COLO668 (cell line): ENCODE data around the gene VAMP7.
"Not testable (repeated sequence)": the region's sequence is repeated elsewhere in the genome, so short reads cannot be mapped to it uniquely, and the experiment has no call there.

Source experiments
- DNase-seq: peaks from one replicate; lab custom pipeline; 2025; ENCODE audit not compliant: unreplicated experiment; lab: John Stamatoyannopoulos, UW

The VAMP7 gene, protein sequence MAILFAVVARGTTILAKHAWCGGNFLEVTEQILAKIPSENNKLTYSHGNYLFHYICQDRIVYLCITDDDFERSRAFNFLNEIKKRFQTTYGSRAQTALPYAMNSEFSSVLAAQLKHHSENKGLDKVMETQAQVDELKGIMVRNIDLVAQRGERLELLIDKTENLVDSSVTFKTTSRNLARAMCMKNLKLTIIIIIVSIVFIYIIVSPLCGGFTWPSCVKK

DNA sequence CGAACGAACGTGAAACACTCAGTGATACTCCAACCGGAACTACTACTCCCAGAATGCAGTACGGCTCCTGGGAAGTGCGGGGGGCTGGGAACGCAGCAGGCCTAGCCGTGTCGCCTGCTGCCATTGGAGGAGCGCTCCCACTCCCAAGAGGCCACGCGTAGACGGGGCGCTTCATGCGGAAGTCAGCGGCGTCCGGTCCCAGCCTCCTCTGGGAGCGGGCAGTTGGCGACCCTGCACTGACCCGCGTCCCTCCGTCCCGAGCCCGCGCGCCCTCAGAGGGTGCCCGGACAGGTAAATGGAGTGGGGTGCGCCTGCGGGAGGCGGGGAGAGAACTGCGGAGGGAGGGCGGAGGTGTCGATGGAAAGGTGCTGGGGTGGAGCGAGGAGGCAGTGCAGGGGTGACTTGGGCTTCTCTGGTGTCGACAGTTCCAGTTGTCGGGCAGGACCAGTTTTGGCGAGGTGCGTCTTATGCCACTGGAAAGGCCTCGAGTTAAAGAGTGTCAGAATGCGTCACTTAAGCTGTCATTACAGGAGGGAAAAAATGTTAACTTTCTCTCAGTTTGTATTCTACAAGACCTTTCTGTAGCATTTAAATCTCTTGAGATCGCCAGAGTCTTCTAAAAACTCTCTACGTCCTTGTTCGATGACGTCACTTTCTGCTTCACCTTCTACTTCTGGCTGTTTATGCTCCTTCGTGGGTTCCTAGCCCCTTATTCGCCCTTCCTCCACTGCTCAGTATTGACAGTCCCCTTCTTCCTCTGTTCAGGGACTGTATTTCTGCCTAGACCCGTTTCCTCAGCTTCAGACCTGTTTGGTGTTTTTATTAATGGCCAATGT is at the start of gene VAMP7:
TSS of gene VAMP7 (plus strand) at position 188 of the 836 bp plus-strand sequence. CDS start 8,122 bp downstream, outside the sequence.
- DNase-seq = peak; percentile 93

DNA sequence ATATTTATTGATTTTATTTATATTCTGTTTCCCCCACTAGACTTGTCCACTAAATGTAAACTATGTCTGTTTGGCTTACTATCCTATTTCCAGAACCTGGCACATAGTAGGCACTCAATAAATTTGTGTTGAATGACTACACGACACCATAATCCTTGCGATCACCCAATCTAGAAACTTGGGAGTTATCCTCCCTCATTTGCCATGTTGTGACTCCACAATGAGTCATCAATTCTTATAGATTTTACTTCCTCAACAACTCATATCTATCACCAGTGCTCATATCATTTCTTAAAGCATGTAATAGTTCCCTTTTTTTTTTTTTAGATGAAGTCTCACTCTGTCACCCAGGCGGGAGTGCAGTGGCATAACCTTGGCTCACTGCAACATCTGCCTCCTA is 39.9 kb upstream of the VAMP7 start:
- DNase-seq = no peak

DNA sequence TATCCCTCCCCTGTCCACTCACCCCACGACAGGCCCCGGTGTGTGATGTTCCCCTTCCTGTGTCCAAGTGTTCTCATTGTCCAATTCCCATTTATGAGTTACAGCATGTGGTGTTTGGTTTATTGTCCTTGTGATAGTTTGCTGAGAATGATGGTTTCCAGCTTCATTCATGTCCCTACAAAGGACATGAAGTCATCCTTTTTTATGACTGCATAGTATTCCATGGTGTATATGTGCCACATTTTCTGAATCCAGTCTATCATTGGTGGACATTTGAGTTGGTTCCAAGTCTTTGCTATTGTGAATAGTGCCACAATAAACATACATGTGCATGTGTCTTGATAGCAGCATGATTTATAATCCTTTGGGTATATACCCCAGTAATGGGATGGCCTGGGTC is 29.4 kb upstream of the VAMP7 start:
- not testable (repeated sequence) for DNase-seq

DNA sequence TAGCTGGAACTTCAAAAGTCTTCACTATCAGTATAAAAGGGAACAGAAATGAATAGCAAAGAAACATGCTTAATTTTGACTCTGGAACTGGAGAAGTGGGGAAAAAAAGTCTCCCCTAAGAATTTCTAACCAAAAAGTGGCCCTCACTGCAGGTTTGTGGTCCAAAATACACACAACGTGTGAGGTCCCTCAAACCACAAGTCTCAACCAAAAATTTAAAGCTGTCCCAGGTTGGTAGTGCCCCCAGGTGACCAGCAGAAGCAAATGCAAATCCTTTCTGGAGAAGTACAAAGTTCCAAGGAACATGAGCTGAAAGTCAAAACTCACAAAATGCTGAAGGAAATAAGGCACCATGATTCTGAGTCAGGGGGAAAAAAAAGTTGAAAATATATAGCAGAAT is 23.6 kb upstream of the VAMP7 start:
- peak; percentile 6 for DNase-seq

DNA sequence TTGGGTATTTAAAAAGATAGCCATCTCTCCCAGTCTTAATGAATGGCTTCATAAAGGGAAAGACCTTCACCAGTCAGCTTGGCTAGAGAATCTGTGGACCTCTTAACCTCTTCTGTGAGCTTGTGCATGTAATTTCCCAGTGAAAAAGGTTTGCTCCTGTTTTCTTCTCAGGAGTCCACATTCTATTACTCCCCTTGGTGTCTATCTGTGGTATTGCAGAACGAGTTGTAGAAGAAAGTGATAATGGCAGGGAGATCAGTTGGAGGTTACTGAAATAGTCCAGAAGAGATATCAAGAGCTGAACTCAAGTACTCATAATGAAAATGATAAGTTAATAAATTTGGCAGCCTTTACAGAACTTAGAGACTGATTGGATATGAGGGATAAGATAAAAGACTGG is 16.5 kb upstream of the VAMP7 start:
- DNase-seq = no peak

DNA sequence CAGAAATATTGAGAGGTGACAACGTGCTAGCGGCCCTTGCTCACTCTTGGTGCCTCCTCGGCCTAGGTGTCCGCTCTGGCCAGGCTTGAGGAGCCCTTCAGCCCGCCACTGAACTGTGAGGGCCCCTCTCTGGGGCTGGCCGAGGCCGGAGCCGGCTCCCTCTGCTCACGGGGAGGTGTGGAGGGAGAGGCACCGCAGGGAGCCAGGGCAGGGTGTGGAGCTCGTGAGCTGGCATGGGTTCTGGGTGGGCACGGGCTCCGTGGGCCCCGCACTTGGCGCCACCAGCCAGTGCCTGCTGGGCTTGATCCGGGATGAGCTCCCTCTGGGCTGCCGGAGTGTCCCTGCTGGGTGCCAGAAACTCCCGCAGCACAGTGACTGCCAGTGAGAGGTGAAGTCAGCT is 16.0 kb upstream of the VAMP7 start:
- DNase-seq = no peak

DNA sequence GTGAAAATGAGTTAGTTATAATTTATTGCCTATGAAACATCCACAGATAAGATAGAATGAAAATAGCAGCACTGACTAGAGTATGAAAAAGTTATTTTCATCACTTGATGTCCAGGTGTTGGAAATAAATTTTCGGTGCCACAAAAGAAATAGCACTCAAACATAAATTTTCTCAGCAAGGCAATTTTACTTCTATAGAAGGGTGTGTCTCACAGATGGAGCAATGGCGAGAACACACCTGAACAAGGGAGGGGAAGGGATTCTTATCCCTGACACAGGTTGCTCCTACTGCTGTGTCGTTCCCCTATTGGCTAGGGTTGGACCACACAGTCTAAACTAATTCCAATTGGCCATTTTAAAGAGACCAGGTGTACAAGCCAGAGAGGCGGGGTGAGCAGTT is 13.3 kb upstream of the VAMP7 start:
- no peak for DNase-seq

DNA sequence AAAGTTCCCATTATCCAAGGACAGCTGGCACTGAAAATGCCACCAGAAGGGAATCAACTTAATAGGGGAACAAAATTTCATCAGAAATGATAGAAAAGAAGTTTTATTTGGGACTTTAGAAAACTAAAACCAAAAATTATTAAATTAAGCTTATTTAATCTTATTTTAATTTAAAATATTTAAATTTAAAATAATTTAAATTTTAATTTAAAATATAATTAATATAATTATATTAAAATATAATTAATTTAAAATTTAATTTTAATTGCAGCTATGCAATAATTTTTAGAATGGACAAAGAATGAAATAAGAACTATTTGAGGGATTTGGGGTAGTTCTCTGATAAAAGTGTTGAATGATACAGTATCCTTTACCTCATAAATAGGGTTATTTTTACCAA is 10.2 kb upstream of the VAMP7 start:
- no peak for DNase-seq

DNA sequence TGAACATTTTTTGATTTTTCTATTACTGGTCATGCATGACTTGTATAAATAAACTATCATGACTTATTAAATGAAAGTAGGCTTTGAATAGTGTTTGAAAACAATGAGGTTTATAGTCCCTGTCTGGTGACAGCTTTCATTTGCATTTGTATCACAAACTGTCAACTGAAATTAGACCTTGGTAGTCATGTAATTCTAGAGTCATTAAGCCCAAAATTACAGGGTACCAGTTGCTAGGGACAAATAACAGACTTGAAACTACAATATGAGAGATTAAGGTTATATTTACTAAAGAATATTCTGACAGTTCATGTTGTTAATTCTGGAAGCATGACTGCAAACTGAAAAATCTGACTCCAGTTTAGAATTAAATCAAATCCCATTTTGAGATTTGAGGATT is 9.2 kb upstream of the VAMP7 start:
- no peak for DNase-seq

DNA sequence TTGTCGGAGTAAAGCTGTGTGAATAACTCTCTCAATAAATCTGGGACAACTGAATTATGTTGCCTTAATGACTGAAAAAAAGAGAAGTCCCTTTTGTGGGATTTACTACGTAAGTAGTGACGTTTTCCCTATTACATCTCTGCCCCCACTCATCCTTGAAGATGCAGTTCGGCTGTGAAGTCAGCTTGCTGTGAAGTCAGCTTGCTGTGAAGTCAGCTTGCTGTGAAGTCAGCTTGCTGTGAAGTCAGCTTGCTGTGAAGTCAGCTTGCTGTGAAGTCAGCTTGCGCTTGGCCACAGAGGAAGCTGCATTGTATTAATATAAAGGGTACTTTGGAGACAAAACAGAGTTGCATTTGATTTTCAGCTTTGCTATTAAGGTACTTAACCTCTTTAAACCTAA is 8.0 kb upstream of the VAMP7 start:
- DNase-seq = no peak

DNA sequence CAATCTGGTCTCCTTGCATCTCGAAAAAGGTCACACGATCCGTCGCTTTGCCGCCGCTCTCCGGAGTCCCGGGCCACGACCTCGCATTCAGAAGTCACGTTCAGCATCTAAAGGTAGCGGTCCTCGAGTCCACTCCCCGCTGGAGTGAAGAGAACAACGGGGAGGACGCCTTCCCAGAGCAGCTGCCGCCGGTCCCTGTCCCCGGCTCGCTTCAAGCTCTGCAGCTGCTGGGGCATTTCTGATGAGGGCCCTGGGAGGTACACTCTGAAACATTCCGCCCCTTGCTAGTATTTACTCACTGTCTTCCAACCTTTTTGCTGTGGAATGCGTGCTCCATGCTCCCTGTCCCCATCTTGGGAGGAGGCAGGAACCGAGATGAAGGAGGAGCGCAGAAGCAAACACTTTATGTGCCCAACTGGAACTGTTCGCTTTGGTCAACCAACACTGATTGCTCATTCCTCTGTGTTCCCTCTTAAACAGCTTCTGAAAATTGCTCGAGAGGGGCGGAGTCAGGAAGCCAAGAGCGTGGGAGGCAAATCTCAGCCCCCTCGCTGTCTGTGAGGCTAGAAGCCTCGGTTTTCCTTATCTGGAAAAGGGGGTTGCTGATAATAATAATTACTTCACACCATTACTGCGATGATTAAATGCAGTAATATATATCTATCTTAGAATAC is 6.4 kb upstream of the VAMP7 start:
- DNase-seq = no peak

DNA sequence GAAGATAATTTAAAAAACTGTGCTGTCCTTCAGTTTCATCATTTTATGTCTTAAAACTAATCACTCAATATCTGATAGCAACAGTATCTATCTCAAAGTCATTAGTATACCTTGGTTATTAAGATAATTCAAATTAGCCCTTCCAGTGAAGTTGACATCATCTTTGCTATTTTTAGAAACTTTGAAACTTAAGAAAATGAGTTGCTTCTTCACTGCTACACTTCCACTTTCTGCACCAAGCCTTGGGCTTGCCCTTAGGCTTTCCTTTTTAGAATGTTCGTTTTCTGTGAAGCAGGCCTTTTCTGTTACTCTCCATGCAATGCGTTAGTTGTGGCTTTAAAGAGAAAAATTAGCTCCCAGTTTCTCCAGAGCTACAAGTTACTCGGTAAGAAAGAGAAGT is 4.4 kb upstream of the VAMP7 start:
- DNase-seq = no peak

DNA sequence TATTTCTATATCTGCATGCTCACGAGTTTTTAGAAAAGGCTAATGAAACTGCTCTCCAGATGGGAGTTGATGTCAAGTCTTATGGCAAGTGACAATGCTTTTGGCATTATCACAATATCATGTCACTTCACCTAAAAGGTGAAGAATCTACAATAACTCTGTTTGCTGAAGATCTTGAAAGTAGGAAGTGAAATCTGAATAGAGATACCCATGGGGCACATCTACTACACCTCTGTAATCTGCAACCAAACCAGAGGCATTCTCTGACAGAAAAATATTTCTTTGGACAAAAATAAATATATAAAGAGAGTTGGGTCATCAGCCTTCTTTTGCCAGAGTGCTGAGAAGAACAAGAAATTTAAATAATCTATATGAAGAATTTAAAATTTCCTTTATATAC is 3.9 kb upstream of the VAMP7 start:
- DNase-seq = no peak

DNA sequence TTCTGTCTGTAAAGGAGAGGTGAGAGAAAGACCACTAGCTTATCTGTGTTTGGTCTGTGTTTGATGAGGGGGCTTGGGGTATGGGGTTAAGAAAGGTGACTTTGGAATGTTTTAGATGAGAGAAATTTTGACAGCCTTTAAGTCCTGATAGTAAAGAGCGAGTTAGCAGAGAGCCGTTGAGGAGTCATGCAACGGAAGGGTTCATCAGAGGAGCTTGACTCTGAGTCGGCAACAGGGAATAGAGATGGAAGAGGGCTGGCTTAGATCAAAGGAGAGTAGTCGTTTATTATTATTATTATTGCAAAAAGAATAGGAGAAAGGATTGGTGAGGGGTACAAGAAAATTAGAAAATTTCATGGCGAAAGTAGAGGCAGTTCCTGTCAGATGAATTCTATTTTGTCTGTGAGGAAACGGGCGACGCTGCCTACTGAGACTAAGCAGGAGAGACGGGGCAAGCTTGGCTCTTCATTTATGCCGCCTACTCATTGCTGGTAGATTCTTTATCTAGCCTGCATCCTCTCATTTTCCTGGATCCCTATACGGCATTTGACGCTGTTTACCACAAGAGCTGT is 473 bp upstream of the VAMP7 start:
- no peak for DNase-seq

DNA sequence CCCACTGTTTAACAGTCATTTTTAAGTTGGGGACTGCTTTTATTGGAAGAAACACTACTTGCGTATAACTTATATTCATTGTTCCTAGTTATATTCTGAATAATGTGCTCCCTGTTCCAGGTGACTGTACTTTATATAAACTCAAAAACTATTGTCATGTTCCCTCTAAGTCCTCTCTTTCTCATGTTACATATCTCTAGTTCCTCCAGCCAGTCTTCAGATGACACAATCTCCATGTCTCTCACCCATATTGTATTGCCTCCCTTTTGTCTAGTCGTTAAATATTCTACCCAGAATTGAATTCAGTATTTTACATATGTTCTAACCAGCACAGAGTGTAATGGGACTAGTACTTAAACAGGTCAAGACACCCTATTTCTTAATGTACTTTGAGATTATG is 5.3 kb downstream of the VAMP7 start:
- DNase-seq = no peak

DNA sequence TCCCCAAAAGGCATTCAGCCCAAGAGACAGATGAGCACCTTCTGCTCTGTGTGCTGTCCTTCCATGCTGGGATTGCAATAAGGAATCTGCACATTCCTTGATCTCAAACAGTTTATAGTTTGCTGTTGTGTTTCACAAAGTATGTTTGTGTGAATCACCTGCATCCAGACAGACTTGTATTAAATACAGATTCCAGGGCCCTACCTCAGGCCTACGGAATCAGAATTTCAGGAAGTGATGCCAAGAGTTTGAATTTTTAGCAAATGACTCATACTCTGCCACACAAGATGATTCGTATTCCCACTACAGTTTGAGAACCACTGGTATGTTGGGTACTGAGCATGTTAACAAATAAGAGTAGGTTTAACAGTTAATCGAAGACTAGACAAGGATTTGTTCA is 7.0 kb downstream of the VAMP7 start:
- DNase-seq = no peak

DNA sequence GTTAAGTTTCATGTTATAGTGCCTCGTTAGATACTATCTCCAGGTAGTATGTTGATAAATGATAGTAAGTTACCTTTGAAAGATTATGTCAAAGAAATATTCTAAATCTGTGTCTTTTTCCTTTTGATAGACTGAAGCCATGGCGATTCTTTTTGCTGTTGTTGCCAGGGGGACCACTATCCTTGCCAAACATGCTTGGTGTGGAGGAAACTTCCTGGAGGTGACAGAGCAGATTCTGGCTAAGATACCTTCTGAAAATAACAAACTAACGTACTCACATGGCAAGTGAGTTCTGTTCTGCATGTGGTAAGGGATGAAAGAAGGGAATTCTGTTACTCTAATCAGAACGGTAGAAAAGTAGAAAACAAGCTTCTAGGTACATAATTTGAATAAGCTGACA is 8.2 kb downstream of the VAMP7 start:
- no peak for DNase-seq

DNA sequence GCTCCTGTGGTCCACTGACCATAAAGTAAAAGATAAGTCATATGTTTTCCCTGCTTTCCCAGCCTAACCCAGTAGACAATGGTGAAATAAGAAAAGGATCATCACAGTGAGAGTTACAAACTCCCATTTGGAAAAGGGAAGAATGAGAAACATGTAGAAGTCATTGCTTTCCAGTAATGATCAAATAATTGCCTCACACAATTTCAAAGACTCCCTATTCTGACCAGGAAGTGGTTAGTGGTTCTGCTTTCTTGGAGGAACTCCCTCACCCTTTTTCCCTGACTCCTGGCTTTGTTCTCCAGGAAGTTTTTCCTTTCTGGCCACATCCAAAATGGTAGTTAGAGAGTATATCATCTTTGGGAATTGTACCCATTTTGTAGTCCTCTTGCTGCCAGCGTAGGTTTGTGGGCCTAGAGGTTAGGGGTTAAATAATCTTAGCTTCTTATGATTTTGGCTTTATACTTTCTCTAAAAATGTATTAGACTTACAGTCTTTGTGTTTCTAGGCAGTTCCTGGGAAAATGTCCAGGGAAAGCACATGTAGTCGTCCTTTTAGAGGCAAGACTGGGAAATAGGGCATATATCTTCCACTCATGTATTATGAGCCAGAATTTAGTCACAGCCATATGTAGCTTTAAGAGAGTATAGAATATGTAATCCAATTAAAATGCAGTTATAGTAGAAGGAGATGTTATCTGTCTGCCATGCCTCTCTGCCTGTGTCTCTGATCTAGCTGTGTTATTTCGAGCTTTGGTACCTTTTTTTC is 10.5 kb downstream of the VAMP7 start:
- no peak for DNase-seq

DNA sequence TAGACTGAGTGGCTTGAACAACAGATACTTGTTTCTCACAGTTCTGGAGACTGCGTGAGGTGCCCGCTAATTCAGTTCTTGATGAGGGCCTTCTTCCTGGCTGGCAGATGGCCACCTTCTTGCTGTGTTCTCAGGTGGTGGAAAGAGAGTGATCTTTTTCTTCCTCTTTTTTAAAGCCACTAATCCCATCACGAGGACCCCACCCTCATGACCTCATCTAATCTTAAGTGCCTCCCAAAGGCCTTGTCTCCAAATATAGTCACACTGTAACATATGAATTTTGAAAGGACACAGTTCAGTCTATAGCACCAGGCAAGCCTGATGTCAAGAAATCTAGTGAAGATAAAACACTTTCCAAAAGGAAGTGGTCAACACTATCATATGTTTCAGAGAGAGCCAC is 12.4 kb downstream of the VAMP7 start:
- DNase-seq = no peak

DNA sequence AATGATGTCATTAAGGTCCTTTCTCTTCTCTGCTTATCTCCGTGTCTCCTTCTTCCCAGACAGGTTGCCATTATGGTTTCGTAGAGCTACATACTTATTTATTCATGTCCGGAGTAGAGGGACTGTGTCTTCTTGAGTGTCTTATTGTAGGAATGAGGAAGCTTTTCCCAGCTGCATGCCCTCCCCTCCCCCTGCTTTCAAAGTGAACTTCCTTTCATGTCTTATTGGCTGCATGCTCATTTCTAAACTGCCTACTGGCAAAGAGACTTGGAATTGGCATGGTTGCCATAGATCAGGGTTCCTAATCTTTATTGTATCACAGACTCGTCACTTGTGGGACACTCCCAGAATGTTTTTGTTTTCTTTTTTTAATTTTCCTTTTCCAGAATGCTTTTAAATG is 15.4 kb downstream of the VAMP7 start:
- DNase-seq = no peak

DNA sequence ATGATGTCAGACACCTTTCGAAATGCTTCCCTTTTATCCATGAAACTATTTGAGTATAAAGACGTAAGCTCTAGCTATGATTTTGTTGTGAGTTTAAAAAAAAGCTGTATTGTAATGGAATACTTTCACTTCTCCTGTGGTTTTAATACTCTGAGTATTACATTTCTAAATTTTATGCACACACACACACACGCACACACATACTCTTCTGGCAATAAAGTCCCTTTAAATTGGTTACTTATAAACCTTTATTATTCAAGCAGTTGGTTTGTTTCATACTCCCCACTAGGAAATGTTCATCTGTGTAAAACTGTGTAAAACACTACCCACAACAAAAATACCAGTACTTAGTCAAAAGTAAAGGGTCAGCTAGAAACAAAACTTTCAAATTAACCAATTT is 18.2 kb downstream of the VAMP7 start:
- no peak for DNase-seq
